ENCODE measurements around the gene REV1. TPM values are rescaled to one million over a fixed set of nuclear protein-coding genes. Genes with fewer than 3 reads are reported as not detected.

Gene REV1
- total and polyA plus RNA-seq, 2 of the 8 experiments (the other 6 are each of a cell fraction or from before 2014, with no cell fraction given), result 16.6 to 34.3 TPM

- no peak for TF ChIP-seq CHD7 (IDR thresholded peaks at IDR 0.05; ENCODE audit: insufficient replicate concordance, low read length)
- TF ChIP-seq FOSL1 (IDR thresholded peaks at IDR 0.05; ENCODE audit: insufficient read depth, low read depth, low read length), result no peak
Observed at GRCh38 chr2:99481527-99481926, 8.3 kb downstream of the REV1 start (continued).

All from H1 (cell line).